ENCODE results near the gene B3GNT3.
A peak's percentile ranks its signal among the peaks of the same experiment; 100 is the strongest.
"Not testable (repeated sequence)": the region's sequence is repeated elsewhere in the genome, so short reads cannot be mapped to it uniquely, and the experiment has no call there.

Gene B3GNT3

DNA sequence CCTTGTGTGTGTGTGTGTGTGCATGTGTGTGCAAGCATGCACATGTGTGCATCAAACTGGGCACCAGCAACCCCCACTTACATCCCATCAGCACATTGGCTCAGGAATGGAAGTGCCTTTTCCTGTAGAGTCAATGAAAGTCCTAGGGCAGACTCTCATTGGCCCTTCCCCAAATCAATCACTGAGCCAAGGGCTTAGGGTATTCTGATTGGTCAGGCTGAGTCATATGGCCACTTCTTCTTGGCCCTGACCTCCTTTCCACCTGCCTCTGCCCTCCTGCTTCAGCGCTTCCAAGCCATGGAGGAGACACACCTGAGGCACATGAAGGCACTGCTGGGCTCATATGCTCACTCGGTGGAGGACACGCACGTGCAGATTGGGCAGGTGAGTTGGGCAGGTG is 22.8 kb upstream of the B3GNT3 start:
- no peaks in the 10 kb centered on the region for H3K27me3 ChIP-seq (ENCODE audit: low read depth, low read length)

DNA sequence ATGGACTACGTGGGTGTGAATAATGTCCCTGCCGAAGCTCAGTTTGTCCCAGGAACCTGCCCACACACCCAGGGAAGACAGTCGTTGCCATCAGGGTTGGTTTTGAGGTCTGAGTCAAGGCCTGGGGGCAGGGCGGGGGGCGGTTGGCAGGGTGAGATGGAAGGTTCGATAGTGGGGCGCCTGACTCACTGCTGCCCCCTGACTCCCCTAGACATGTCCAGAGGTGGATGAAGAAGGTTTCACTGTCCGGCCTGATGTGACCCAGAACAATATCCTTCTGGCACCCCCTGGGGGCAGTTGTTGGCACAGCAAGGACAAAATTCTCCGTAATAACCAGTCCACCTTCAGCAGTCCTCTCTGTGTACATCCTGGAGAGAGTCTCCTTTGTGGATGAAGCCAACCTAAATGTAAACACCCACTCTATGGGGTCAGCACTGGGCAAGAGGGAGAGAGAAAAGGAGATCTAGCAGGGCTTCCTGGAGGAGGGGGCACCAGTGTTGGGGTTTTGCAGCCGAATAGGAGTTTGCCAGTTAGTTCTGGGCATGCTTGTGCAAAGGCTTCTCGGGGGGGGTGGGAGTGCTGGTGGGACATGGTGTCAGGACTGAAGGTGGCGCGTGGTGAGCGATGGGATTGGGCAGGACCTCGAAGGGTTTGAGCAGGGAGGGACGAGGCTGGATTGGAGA is 19.6 kb upstream of the B3GNT3 start:
- Histone ChIP-seq H3K4me3 (ENCODE audit: low read depth in 1 of 2, low read length in 2 of 2) (no peak overlapping the region), H3K27ac (ENCODE audit: low read length) (no peak overlapping the region), H3K9me3 (ENCODE audit: control insufficient read depth in 1 of 2, low read length in 2 of 2) (no peaks in the 10 kb centered on the region), H3K27me3 (ENCODE audit: low read depth, low read length) (no peaks in the 10 kb centered on the region), H3K4me1 (ENCODE audit: control insufficient read depth in 1 of 2, insufficient read depth in 2 of 2, low read length in 2 of 2) (peaks cover 0 to 9% of the 10 kb centered on the region in 2 donors), H3K36me3 (ENCODE audit: control insufficient read depth in 1 of 2, insufficient read depth in 2 of 2, low read length in 2 of 2) (no peaks in the 10 kb centered on the region)

More for the DNA sequence above, 22.8 kb upstream of the B3GNT3 start:
- Histone ChIP-seq H3K4me3 (ENCODE audit: low read depth in 1 of 2, low read length in 2 of 2) (no peak overlapping the region), H3K9me3 (ENCODE audit: control insufficient read depth in 1 of 2, low read length in 2 of 2) (no peaks in the 10 kb centered on the region), H3K4me1 (ENCODE audit: control insufficient read depth in 1 of 2, insufficient read depth in 2 of 2, low read length in 2 of 2) (no peaks in the 10 kb centered on the region), H3K27ac (ENCODE audit: low read length) (no peak overlapping the region), H3K36me3 (ENCODE audit: control insufficient read depth in 1 of 2, insufficient read depth in 2 of 2, low read length in 2 of 2) (no peaks in the 10 kb centered on the region)

DNA sequence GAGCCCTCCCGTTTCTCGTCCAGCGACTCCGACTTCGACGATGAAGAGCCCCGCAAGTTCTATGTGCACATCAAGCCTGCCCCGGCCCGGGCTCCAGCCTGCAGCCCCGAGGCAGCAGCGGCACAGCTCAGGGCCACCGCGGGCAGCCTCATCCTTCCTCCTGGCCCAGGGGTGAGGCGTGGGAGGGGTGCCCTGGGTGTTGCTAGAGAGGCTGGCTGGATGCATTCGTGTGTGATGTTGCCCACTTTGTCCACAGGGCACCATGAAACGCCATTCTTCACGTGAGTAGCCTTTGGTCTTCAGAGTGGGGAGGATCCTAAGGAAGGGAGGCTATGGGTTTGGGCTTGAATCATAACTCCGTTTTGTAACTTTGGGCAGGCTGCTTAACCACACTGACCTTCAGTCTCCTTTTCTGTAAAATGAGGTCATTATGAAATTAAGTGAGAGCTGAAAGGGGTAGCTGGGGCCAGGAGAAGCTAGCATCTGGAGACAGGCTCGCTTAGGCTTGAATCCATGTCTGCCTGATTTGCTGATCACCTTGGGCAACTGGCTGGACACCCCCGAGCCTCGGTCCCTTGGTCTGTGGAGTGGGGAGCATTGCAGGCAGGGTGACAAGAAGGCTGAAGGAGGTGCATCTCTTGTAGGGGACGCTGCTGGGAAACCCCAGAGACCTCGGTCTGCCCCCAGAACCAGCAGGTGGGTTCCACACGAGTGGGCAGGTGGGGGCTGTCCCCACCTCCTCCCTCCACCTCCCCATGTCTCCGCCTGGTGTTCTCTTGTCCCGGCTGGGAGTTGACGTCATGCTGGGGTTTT is 18.7 kb upstream of the B3GNT3 start:
- Histone ChIP-seq H3K27me3 (ENCODE audit: low read depth, low read length) (no peaks in the 10 kb centered on the region), H3K9me3 (ENCODE audit: control insufficient read depth in 1 of 2, low read length in 2 of 2) (no peaks in the 10 kb centered on the region), H3K36me3 (ENCODE audit: control insufficient read depth in 1 of 2, insufficient read depth in 2 of 2, low read length in 2 of 2) (no peaks in the 10 kb centered on the region), H3K4me1 (ENCODE audit: control insufficient read depth in 1 of 2, insufficient read depth in 2 of 2, low read length in 2 of 2) (peaks cover 0 to 9% of the 10 kb centered on the region in 2 donors), H3K27ac (ENCODE audit: low read length) (no peak overlapping the region), H3K4me3 (ENCODE audit: low read depth in 1 of 2, low read length in 2 of 2) (no peak overlapping the region)

DNA sequence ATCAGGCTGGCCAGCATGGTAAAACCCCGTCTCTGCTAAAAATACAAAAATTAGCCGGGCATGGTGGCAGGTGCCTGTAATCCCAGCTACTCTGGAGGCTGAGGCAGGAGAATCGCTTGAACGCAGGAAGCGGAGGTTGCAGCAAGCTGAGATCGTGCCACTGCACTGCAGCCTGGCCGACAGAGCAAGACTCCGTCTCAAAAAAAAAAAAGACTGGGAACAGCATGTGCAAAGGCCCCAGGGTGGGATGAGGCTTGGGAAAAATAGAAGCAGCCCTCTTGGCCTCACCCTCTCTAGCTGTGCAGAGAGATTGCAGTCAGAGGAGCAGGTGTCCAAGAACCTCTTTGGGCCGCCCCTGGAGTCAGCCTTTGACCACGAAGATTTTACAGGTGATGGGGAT is 17.1 kb upstream of the B3GNT3 start:
- H3K4me3 ChIP-seq (ENCODE audit: low read depth in 1 of 2, low read length in 2 of 2); H3K4me1 ChIP-seq (ENCODE audit: control insufficient read depth in 1 of 2, insufficient read depth in 2 of 2, low read length in 2 of 2); H3K36me3 ChIP-seq (ENCODE audit: control insufficient read depth in 1 of 2, insufficient read depth in 2 of 2, low read length in 2 of 2); H3K27me3 ChIP-seq (ENCODE audit: low read depth, low read length); H3K9me3 ChIP-seq (ENCODE audit: control insufficient read depth in 1 of 2, low read length in 2 of 2); H3K27ac ChIP-seq (ENCODE audit: low read length): not testable (repeated sequence)

DNA sequence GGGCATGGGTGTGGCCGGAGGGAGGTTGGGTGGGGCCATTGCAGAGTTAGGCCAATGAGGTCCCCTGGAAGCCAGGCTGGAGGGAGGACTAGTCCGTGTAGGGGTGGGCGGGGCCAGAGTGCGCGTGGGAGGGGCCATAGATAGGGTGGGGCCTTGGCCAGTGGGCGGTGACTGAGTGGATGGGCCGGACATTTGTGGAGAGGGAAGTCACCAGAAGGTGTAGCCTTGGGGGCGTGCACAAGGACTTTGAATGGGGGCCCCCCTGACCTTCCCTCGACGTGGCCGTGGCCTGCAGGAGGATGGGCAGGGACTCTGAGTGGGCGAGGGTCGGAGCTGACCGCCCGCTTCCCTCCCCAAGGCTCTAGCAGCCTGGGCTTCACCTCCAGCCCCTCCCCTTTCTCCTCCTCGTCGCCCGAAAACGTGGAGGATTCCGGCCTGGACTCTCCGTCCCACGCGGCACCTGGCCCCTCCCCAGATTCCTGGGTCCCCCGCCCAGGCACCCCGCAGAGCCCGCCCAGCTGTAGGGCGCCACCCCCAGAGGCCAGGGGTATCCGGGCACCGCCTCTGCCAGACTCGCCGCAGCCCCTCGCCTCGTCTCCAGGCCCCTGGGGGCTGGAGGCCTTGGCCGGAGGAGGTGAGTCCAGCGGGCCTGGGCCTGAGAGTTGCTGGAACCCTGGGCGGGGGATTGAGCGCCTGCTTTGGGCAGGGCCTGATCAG is 16.5 kb upstream of the B3GNT3 start:
- H3K27ac ChIP-seq (ENCODE audit: low read length), result no peak overlapping the region
- peak overlapping the region in 1 of 2 donors; percentile 14 for H3K4me3 ChIP-seq (ENCODE audit: low read depth in 1 of 2, low read length in 2 of 2)
- H3K27me3 ChIP-seq (ENCODE audit: low read depth, low read length), result no peaks in the 10 kb centered on the region
- H3K4me1 ChIP-seq (ENCODE audit: control insufficient read depth in 1 of 2, insufficient read depth in 2 of 2, low read length in 2 of 2), result peaks cover 0 to 9% of the 10 kb centered on the region in 2 donors
- H3K36me3 ChIP-seq (ENCODE audit: control insufficient read depth in 1 of 2, insufficient read depth in 2 of 2, low read length in 2 of 2), result no peaks in the 10 kb centered on the region
- no peaks in the 10 kb centered on the region for H3K9me3 ChIP-seq (ENCODE audit: control insufficient read depth in 1 of 2, low read length in 2 of 2)

DNA sequence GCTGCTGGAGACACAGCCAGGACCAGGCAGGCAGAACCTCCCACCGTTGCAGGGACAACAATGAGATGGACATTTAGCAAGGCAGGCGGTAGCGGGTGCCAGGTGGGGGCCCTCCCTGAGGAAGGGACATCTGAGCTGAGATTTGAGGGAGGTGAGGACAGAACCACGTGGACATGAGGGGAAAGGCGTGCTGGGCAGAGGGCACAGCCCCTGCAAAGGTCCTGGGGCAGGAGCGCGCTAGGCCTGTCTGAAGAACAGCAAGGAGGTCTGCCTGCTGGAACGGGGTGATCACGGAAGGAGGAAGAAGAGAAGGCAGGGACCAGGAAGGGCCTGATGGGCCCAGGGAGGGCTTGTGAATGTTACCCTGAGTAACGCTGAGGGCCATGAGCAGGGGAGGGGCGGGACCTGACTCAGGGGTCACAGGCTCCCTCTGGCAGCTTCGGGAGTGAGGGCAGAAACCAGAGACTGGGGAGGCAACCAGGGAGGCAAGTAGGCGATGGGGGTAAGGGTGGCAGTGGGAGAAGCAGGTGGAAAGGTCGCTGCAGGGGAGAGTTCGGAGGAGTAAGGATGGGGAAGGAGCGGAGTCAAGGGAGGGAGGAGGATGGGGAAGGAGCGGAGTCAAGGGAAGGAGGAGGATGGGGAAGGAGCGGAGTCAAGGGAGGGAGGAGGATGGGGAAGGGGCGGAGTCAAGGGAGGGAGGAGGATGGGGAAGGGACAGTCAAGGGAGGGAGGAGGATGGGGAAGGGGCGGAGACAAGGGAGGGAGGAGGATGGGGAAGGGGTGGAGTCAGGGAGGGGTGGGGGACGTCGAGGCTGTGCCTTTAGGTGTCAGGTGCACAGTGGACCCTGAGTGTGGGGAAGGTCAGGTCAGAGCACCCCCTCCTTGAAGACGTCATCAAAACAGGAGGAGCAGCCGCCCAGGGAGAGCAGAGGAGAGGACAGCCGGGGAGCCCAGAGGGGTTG is 15.7 kb upstream of the B3GNT3 start:
- Histone ChIP-seq H3K36me3 (ENCODE audit: control insufficient read depth in 1 of 2, insufficient read depth in 2 of 2, low read length in 2 of 2) (no peaks in the 10 kb centered on the region), H3K9me3 (ENCODE audit: control insufficient read depth in 1 of 2, low read length in 2 of 2) (no peaks in the 10 kb centered on the region), H3K4me1 (ENCODE audit: control insufficient read depth in 1 of 2, insufficient read depth in 2 of 2, low read length in 2 of 2) (peaks cover 0 to 9% of the 10 kb centered on the region in 2 donors), H3K4me3 (ENCODE audit: low read depth in 1 of 2, low read length in 2 of 2) (peak overlapping the region in 1 of 2 donors; percentile 14), H3K27ac (ENCODE audit: low read length) (no peak overlapping the region), H3K27me3 (ENCODE audit: low read depth, low read length) (no peaks in the 10 kb centered on the region)

DNA sequence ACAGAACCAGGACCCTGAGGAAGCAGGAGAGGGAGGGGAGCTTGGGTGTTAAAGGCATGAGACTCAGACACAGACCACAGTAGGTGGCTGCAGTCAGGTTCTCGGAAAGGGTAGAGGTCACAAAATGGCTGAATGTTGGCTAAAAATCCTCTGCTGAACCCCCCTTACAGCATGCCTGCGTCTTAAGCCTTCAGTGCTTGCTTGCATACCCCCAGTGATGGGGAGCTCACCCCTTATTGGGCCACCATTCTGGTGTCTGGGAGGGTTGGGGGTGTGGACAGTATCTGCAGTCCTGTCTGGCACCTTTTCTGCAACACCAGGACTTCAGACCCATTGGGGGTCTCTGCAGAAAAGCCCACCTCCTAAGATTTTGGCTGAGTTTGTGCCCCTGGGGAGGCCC is 14.2 kb upstream of the B3GNT3 start:
- Histone ChIP-seq H3K36me3 (ENCODE audit: control insufficient read depth in 1 of 2, insufficient read depth in 2 of 2, low read length in 2 of 2) (no peaks in the 10 kb centered on the region), H3K4me3 (ENCODE audit: low read depth in 1 of 2, low read length in 2 of 2) (no peak overlapping the region), H3K9me3 (ENCODE audit: control insufficient read depth in 1 of 2, low read length in 2 of 2) (no peaks in the 10 kb centered on the region), H3K4me1 (ENCODE audit: control insufficient read depth in 1 of 2, insufficient read depth in 2 of 2, low read length in 2 of 2) (peaks cover 0 to 9% of the 10 kb centered on the region in 2 donors), H3K27me3 (ENCODE audit: low read depth, low read length) (no peaks in the 10 kb centered on the region), H3K27ac (ENCODE audit: low read length) (no peak overlapping the region)

DNA sequence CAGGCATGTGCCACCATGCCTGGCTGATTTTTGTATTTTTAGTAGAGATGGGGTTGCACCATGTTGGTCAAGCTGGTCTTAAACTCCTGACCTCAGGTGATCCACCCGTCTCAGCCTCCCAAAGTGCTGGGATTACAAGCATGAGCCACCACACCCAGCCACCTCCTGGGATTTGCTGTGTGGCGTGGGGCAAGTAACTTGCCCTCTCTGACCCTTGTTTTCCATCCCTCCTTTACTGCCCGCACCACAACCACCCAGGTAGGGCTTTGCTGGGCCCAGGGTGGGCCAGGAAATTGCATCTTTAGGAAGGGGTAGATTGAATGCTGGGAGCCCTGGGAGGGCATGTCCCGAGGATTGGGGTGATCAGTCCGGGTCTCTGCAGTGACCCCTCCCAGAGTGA is 11.2 kb upstream of the B3GNT3 start:
- H3K36me3 ChIP-seq (ENCODE audit: control insufficient read depth in 1 of 2, insufficient read depth in 2 of 2, low read length in 2 of 2); H3K4me3 ChIP-seq (ENCODE audit: low read depth in 1 of 2, low read length in 2 of 2); H3K27me3 ChIP-seq (ENCODE audit: low read depth, low read length); H3K9me3 ChIP-seq (ENCODE audit: control insufficient read depth in 1 of 2, low read length in 2 of 2); H3K27ac ChIP-seq (ENCODE audit: low read length); H3K4me1 ChIP-seq (ENCODE audit: control insufficient read depth in 1 of 2, insufficient read depth in 2 of 2, low read length in 2 of 2): not testable (repeated sequence)

DNA sequence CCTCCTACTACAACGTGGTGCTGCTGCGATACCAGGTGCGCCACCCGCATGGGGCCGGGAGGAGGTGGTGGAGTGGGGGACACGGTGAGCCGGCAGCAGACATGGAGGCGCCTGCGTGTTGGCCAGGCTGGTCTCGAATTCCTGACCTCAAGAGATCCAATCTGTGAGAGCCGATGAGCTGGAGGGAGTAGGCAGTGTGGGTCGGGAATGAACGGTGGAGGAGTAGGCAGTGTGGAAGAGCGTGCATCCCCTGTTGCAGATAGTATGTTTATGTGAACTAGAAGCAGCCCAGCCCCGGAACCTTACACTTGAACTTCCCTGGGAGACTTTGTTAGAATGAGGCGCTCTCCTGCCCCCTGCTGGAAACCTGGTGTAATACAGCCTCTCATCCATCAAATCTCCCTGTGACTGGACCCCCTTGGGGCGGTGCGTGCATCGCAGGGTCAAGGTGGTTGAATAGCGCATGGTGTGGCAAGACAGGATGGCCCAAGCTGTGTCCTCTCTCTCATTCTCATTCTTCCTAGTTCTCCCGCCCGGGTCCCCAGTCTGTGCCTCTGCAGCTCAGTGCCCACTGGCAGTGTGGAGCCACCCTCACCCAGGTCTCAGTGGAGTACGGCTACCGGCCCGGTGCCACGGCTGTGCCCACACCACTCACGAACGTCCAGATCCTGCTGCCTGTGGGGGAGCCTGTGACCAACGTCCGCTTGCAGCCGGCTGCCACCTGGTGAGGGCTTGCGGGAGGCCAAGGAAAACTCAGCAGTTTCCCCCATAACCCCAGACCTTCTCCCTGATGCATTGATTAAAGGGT is 10.5 kb upstream of the B3GNT3 start:
- Histone ChIP-seq H3K27me3 (ENCODE audit: low read depth, low read length) (no peaks in the 10 kb centered on the region), H3K27ac (ENCODE audit: low read length) (no peak overlapping the region), H3K9me3 (ENCODE audit: control insufficient read depth in 1 of 2, low read length in 2 of 2) (no peaks in the 10 kb centered on the region), H3K4me1 (ENCODE audit: control insufficient read depth in 1 of 2, insufficient read depth in 2 of 2, low read length in 2 of 2) (no peaks in the 10 kb centered on the region), H3K4me3 (ENCODE audit: low read depth in 1 of 2, low read length in 2 of 2) (no peak overlapping the region), H3K36me3 (ENCODE audit: control insufficient read depth in 1 of 2, insufficient read depth in 2 of 2, low read length in 2 of 2) (no peaks in the 10 kb centered on the region)

DNA sequence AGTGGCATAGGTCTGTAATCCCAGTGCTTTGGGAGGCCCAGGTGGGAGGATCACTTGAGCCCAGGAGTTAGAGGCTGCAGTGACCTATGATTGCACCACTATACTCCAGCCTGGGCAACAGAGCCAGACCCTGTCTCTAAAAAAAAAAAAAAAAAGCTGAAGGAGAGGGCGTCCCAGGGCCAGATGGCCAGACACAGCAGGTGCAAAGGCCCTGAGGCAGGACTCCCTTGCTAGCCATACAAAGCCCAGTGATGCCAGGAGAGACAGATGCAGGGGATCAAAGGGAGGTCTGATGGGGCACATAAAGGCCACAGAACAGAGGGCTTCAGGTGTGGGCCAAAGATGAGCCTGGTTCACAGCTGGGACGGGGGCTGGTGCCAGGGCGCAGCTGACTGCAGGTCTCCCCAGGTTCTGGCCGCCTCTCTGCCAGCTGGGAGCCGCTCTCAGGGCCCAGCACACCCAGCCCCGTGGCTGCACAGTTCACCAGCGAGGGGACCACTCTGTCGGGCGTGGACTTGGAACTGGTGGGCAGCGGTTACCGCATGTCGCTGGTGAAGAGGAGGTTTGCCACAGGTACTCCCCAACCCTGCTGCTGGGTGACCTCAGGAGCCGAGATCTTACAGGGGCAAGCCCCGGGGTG is 7.5 kb upstream of the B3GNT3 start:
- Histone ChIP-seq H3K27me3 (ENCODE audit: low read depth, low read length) (no peaks in the 10 kb centered on the region), H3K36me3 (ENCODE audit: control insufficient read depth in 1 of 2, insufficient read depth in 2 of 2, low read length in 2 of 2) (no peaks in the 10 kb centered on the region)

More for the DNA sequence above, 7.5 kb upstream of the B3GNT3 start:
- Histone ChIP-seq H3K4me1 (ENCODE audit: control insufficient read depth in 1 of 2, insufficient read depth in 2 of 2, low read length in 2 of 2) (no peaks in the 10 kb centered on the region), H3K9me3 (ENCODE audit: control insufficient read depth in 1 of 2, low read length in 2 of 2) (no peaks in the 10 kb centered on the region), H3K4me3 (ENCODE audit: low read depth in 1 of 2, low read length in 2 of 2) (no peak overlapping the region), H3K27ac (ENCODE audit: low read length) (no peak overlapping the region)
